AG09319 (cell line): ENCODE results near the gene IL21.
"Not testable (repeated sequence)": the region's sequence is repeated elsewhere in the genome, so short reads cannot be mapped to it uniquely, and the experiment has no call there.

ENCODE experiments used
- DNase-seq: peaks from one replicate; pipeline ENCODE4 v3.0.0-alpha.2; 2010; ENCODE audit warnings: low read depth; ENCODE audit errors: extremely low read depth
- TF ChIP-seq, protein P1 (sequence below): IDR thresholded peaks from 2 replicates; pipeline ENCODE4 v1.5.1; 2011; ENCODE audit warnings: low read depth, mild to moderate bottlenecking, inconsistent platforms, low read length, moderate library complexity

Gene IL21

DNA sequence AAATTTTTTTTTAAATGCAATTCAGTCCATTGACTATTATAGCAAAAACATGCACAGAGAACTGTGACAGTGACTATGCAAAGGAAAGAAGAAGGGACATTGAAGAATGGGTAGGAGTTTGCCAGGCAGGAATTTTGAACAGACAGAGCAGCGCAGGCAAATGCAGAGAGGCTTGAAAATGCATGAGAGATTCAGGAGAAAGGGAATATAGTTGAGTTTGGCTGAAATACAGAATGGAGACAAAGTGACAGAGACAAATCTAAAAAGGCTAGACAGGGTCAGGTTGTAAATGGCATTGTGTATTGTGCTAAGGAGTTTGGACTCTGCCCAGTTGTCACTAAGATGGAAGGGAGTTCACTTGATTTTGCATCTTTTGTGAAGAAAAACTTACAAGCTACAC lies 42.4 kb upstream of the IL21 start:
- DNase-seq: no peak
- TF ChIP-seq, protein P1, sequence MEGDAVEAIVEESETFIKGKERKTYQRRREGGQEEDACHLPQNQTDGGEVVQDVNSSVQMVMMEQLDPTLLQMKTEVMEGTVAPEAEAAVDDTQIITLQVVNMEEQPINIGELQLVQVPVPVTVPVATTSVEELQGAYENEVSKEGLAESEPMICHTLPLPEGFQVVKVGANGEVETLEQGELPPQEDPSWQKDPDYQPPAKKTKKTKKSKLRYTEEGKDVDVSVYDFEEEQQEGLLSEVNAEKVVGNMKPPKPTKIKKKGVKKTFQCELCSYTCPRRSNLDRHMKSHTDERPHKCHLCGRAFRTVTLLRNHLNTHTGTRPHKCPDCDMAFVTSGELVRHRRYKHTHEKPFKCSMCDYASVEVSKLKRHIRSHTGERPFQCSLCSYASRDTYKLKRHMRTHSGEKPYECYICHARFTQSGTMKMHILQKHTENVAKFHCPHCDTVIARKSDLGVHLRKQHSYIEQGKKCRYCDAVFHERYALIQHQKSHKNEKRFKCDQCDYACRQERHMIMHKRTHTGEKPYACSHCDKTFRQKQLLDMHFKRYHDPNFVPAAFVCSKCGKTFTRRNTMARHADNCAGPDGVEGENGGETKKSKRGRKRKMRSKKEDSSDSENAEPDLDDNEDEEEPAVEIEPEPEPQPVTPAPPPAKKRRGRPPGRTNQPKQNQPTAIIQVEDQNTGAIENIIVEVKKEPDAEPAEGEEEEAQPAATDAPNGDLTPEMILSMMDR: no peak

DNA sequence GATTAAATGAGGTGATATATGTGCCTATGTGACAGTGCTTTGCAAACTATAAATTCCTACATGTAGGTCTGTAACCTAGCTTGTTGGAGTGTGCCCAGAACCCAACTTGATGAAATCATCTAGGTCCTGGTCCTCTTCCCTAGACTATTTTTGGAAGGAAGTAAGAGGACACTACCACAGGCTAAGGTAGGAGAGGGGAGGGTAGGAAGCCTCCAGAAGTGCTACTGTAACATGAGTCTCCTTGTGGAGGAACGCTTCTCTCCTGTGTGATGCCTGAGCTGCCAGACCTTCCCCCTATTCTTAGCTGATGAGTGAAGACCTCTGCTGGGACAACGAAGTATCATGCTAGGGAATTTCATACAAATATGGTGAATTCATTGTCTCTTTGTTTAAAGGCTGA lies 41.8 kb upstream of the IL21 start:
- TF ChIP-seq, protein P1: no peak
- no peak for DNase-seq

DNA sequence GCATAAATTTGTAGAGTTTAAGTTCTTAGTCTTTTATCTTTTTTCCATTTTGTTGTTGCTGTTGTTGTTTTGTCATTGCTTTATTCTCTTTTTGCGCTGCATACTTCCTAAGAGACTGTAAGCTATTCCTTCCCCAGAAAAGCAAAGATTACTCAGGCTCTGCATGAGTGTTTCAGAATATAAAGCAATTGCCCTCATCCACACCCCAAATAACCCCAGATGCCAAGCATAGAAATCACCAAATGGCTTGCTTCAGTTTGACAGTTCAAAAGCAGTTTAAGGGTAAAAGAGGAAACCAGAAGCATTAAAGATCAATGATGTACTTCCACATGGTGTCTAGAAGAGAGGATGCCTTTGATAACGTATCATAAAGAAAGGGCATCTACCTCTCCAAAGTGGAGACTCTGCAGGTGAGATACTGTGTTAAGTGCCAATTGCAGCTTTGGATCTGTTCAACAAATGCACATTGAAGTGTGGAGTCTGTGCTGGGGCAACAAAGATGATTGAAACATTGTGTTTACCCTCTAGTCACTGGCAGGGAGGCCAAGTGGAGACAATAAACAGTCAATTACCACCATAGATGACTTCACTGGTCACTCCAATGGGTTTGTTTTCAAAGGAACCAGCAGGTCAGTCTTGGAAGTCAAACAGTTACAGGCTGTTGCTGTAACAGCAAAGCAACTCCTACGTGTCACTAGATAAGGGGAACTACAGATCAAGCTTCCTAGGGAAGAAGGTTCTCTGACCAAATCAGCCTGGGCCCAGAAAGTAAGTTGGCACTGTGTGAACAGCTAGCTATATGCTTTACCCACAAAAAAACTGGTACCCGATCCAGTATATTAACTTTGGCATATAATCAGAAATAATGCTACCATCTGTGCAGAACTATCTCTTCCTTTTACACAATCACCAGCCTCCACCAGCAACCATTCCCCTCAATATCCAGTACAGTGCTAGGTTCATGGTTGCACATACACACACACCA lies 40.6 kb upstream of the IL21 start:
- TF ChIP-seq, protein P1: no peak
- DNase-seq: no peak

DNA sequence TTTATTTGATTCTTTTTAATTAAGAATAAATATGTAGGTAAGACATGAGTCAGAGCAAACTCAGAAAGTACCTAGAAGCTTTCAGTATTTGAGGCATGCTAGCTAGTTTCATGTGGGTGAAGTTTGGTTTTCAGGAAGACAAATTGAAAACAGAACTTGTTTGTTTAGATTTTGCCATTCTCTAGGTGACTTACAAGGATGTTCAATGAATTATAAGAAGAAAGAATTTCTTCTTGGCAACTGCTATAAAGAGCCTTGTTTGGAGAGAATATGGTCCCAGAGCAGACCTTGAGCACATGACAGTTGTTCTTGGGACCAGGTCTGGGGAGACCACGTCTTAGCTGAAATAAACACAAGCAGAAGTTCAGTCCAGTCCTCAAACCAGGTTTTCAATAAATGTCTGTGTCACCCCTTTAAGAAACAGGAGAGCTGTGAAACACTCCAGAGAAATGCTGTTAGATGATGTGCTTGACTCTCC lies 38.0 kb upstream of the IL21 start:
- DNase-seq: no peak
- TF ChIP-seq, protein P1: no peak

DNA sequence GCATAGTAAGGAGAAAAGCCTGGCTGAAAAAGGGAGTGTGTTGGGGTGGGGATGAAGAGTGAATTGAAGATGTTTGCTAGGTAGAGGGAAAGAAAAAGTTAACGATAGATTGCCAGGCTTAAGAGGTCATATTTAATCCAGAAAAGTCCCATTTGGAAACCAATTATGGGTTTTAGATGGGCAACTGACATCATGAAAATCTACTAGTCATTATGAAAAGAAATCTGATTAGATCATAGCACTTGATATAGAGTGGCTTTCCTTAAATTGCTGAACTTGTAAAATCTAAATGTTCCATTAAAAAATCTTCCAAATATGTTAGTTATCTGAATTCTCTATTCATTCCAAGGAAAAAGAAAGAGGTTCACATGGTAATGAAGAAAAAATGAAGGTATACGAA lies 37.5 kb upstream of the IL21 start:
- TF ChIP-seq, protein P1: no peak
- no peak for DNase-seq

DNA sequence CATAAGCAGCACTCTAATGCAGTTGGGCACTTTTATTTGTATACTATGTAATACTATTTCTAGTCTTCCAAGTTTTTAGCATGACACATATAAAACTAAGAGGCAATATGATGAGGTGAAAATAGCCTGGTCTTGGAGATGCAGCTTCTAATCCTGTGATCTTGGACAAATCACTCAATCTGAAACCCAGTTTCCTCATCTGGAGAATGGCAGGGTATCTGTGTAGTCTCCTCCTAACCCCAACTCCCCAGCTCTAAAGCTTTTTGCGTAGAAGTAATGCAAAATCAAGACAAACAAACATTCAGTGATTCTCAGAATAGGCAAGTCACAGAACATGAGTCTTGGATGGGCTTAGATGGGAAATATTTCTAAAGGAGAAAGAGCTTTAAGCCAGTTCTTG lies 36.7 kb upstream of the IL21 start:
- no peak for DNase-seq
- TF ChIP-seq, protein P1: no peak

DNA sequence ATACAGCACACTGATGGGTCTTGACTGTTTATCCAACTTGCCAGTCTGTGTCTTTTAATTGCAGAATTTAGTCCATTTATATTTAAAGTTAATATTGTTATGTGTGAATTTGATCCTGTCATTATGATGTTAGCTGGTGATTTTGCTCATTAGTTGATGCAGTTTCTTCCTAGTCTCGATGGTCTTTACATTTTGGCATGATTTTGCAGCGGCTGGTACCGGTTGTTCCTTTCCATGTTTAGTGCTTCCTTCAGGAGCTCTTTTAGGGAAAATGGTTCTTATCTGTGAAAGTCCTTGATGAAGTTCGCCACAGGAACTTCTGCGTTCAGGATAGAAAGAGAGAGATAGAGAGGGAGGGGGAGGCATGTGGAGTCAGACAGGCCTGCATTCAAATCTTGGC lies 35.7 kb upstream of the IL21 start:
- not testable (repeated sequence) for DNase-seq
